ENCODE data around the gene ACTL6B.

GRCh38 chr7:100670074-100670473 lies 13.8 kb upstream of the ACTL6B start:
- no peak for TF ChIP-seq CTCF (IDR thresholded peaks at IDR 0.05; ENCODE audit: low read depth, low read length, missing input control)
- no peak for TF ChIP-seq JUND (IDR thresholded peaks at IDR 0.05)
- TF ChIP-seq GABPA (IDR thresholded peaks at IDR 0.05 in 1 of 2, conservative IDR thresholded peaks at IDR 0.05 in 1 of 2), result no peak
- no peak for TF ChIP-seq SP1 (IDR thresholded peaks at IDR 0.05)
- TF ChIP-seq REST (IDR thresholded peaks at IDR 0.05), result no peak
- TF ChIP-seq HNF4A (conservative IDR thresholded peaks at IDR 0.05), result no peak
- TF ChIP-seq ZBTB33 (IDR thresholded peaks at IDR 0.05), result no peak
- TF ChIP-seq EGR1 (IDR thresholded peaks at IDR 0.05; ENCODE audit: low read depth in 2 of 2), result no peak
- no peak for TF ChIP-seq RAD21 (IDR thresholded peaks at IDR 0.05)

Data from liver (tissue), 3 donors.